ENCODE measurements around the gene ZNF691. TPM values are rescaled to one million over a fixed set of nuclear protein-coding genes. Genes with fewer than 3 reads are reported as not detected.

ZNF691 gene
- total RNA-seq, 1 experiment from 2014 or later, result 9.5 TPM

DNA sequence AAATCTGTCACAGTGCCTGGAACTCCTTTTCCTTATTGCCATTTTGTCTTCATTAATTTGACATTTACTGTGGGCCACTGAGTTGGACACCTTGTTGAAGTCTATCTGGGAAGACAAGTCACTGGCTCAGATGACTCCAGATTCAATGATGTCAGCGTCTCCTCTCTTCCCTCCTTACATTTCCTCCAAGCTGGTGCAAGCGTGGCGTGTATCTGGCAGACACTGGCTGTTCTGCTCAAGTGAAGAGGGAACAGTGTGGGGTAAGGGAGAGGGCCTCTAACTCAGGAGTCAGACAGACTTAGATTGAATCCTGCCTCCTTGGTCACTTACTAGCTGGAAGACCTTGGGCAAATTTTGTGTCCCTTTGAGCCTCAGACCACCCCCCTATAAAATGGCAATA is 8.7 kb upstream of the ZNF691 start:
- Mint-ChIP-seq H3K4me3 (ENCODE audit: unreplicated experiment) (no peak overlapping the region), H3K4me1 (ENCODE audit: insufficient read depth, unreplicated experiment) (no peaks in the 10 kb centered on the region), H3K27ac (ENCODE audit: low read depth, unreplicated experiment) (no peak overlapping the region), H3K27me3 (ENCODE audit: insufficient read depth, unreplicated experiment) (no peaks in the 10 kb centered on the region), H3K36me3 (ENCODE audit: insufficient read depth, unreplicated experiment) (no peaks in the 10 kb centered on the region), H3K9me3 (ENCODE audit: unreplicated experiment) (no peaks in the 10 kb centered on the region)
- TF ChIP-seq, protein P1, sequence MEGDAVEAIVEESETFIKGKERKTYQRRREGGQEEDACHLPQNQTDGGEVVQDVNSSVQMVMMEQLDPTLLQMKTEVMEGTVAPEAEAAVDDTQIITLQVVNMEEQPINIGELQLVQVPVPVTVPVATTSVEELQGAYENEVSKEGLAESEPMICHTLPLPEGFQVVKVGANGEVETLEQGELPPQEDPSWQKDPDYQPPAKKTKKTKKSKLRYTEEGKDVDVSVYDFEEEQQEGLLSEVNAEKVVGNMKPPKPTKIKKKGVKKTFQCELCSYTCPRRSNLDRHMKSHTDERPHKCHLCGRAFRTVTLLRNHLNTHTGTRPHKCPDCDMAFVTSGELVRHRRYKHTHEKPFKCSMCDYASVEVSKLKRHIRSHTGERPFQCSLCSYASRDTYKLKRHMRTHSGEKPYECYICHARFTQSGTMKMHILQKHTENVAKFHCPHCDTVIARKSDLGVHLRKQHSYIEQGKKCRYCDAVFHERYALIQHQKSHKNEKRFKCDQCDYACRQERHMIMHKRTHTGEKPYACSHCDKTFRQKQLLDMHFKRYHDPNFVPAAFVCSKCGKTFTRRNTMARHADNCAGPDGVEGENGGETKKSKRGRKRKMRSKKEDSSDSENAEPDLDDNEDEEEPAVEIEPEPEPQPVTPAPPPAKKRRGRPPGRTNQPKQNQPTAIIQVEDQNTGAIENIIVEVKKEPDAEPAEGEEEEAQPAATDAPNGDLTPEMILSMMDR (IDR thresholded peaks at IDR 0.05; ENCODE audit: unreplicated experiment), result no peak
- CTCF ChIA-PET, result interaction anchor here (0.7 kb wide), 1 partner anchor 49 kb away, joined by 3 read pairs; no protein-coding TSS in a partner anchor
- POLR2A ChIA-PET, result interaction anchor here (0.6 to 1.4 kb wide), 3 partner anchors 9 to 577 kb away, joined by 3 to 6 read pairs (median 4); partner anchors contain the start of gene ZNF691
- no peak for DNase-seq (ENCODE audit: unreplicated experiment)
- no TSS peak for BruUV-seq (replicated peaks)
- intact Hi-C loops (cut with micrococcal nuclease), result no loop called here

DNA sequence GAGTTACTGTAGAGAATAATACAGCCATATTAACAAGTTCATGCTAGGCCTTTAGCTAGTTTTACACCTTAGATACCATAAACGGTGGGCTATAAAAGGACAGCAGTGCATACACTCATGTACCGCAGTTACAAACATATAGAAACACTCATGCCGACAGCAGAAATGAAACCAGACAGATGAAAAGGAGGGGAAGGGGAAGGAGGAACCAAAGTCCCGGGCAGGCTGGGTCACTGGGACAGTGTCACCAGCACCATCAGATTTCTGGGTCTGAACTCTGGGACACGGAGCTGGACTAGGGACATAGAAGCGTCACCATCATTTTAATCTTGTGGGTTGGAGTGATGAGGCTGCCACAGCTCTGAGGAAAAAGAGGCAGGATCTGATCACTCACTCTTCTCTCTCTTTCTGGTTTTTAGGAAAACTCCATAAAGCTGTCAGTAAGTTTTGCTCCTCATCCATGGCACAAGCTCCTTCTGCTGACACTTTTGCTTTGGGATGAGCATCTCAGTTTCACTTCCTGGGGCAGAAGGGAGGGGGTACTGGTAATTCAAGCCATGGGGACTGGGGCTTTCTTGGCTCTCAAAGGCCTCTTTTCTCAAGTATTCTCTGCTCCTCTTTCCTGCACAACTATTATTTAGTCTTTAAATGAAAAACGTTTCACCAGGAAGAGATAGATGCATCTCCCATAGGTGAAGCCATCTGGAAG is 7.8 kb upstream of the ZNF691 start:
- Mint-ChIP-seq H3K4me3 (ENCODE audit: unreplicated experiment) (no peak overlapping the region), H3K27ac (ENCODE audit: low read depth, unreplicated experiment) (no peak overlapping the region), H3K27me3 (ENCODE audit: insufficient read depth, unreplicated experiment) (no peaks in the 10 kb centered on the region), H3K9me3 (ENCODE audit: unreplicated experiment) (no peaks in the 10 kb centered on the region), H3K36me3 (ENCODE audit: insufficient read depth, unreplicated experiment) (no peaks in the 10 kb centered on the region), H3K4me1 (ENCODE audit: insufficient read depth, unreplicated experiment) (no peaks in the 10 kb centered on the region)
- ChIA-PET POLR2A (interaction anchor here (0.6 to 1.4 kb wide), 4 partner anchors 8 to 576 kb away, joined by 3 to 6 read pairs (median 4); partner anchors contain the start of gene ZNF691), CTCF (interaction anchor here (0.7 kb wide), 1 partner anchor 48 kb away, joined by 3 read pairs; no protein-coding TSS in a partner anchor)
- BruUV-seq (replicated peaks), result no TSS peak
- TF ChIP-seq, protein P1 (IDR thresholded peaks at IDR 0.05; ENCODE audit: unreplicated experiment), result no peak
- intact Hi-C loops (cut with micrococcal nuclease), result no loop called here
- no peak for DNase-seq (ENCODE audit: unreplicated experiment)

DNA sequence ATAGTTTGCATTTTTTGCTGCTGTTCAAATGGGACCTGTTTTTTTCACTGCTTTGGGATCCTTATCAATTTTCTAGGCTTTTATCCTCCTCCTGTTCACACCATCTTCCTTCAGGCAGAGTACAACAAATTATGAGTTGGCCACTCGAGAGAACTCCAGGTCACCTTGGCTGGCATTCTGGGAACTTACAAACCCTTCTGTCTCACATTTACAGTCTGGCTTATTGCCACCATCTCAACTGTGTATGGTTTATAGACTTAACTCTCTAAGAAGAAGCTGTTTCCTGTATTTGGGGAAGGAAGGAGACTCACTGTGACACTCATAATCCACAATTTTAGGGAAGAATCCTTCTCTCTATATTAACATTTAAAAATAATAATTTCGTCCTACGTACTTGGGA is 5.4 kb upstream of the ZNF691 start:
- H3K4me3 Mint-ChIP-seq (ENCODE audit: unreplicated experiment), result no peak overlapping the region
- ChIA-PET POLR2A (interaction anchor here (0.8 kb wide), 1 partner anchor 57 kb away, joined by 3 read pairs; no protein-coding TSS in a partner anchor), CTCF (no interaction called here)
- H3K27me3 Mint-ChIP-seq (ENCODE audit: insufficient read depth, unreplicated experiment), result no peaks in the 10 kb centered on the region
- H3K27ac Mint-ChIP-seq (ENCODE audit: low read depth, unreplicated experiment), result no peak overlapping the region
- H3K9me3 Mint-ChIP-seq (ENCODE audit: unreplicated experiment), result no peaks in the 10 kb centered on the region
- no peak for DNase-seq (ENCODE audit: unreplicated experiment)
- TF ChIP-seq, protein P1 (IDR thresholded peaks at IDR 0.05; ENCODE audit: unreplicated experiment), result no peak
- intact Hi-C loops (cut with micrococcal nuclease), result no loop called here
- H3K4me1 Mint-ChIP-seq (ENCODE audit: insufficient read depth, unreplicated experiment), result no peaks in the 10 kb centered on the region
- BruUV-seq (replicated peaks), result no TSS peak
- H3K36me3 Mint-ChIP-seq (ENCODE audit: insufficient read depth, unreplicated experiment), result no peaks in the 10 kb centered on the region

DNA sequence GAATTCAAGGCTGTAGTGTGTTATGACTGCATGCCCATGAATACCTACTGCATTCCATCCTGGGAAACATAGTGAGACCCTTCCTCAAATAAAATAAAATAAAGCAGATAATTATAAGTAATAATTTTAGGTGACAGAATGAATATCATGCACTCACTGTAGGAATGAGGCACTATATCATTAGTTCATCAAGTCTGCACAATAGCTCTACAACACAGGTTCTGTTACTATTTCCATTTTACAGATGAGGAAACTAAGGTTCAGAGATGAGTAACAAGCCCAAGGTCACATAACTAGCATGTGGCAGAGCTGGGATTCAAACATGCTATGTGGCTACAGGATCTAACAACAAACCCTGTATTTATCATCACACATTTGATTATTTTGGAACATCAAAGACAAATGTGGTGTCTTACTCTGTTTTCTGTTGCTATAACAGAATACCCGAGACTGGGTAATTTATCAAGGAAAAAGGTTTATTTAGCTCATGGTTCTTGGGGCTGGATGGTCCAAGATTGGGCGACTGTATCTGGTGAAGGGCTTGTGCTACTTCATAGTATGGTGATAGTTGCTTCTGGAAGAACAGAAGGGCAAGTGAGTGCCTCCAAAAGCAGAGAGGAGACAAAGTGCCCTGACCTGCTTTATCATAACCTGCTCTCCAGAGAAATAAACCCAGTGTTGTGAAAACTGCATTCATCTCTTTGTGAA is 4.8 kb upstream of the ZNF691 start:
- POLR2A ChIA-PET, result interaction anchor here (0.8 kb wide), 1 partner anchor 58 kb away, joined by 3 read pairs; no protein-coding TSS in a partner anchor

More for the DNA sequence above, 4.8 kb upstream of the ZNF691 start:
- H3K27ac Mint-ChIP-seq (ENCODE audit: low read depth, unreplicated experiment), result no peak overlapping the region
- H3K9me3 Mint-ChIP-seq (ENCODE audit: unreplicated experiment), result no peaks in the 10 kb centered on the region
- no TSS peak for BruUV-seq (replicated peaks)
- no peaks in the 10 kb centered on the region for H3K36me3 Mint-ChIP-seq (ENCODE audit: insufficient read depth, unreplicated experiment)
- TF ChIP-seq, protein P1 (IDR thresholded peaks at IDR 0.05; ENCODE audit: unreplicated experiment), result no peak
- no peak overlapping the region for H3K4me3 Mint-ChIP-seq (ENCODE audit: unreplicated experiment)
- CTCF ChIA-PET, result no interaction called here
- intact Hi-C loops (cut with micrococcal nuclease), result no loop called here
- DNase-seq (ENCODE audit: unreplicated experiment), result no peak
- H3K27me3 Mint-ChIP-seq (ENCODE audit: insufficient read depth, unreplicated experiment), result no peaks in the 10 kb centered on the region
- no peaks in the 10 kb centered on the region for H3K4me1 Mint-ChIP-seq (ENCODE audit: insufficient read depth, unreplicated experiment)
